GM12891 (cell line): ENCODE measurements around the gene RASA3.

ENCODE experiments used
- POLR2A ChIP-seq: IDR thresholded peaks from 2 replicates; pipeline ENCODE4 v1.6.1; 2011; ENCODE audit warnings: low read depth, low read length, control low read depth
- POLR2AphosphoS5 ChIP-seq: IDR thresholded peaks from 2 replicates; pipeline ENCODE4 v1.6.1; 2011; ENCODE audit warnings: low read depth, low read length, control low read depth
- TAF1 ChIP-seq: IDR thresholded peaks from 2 replicates; pipeline ENCODE4 v1.6.1; 2011; ENCODE audit warnings: low read depth, low read length, control low read depth

DNA sequence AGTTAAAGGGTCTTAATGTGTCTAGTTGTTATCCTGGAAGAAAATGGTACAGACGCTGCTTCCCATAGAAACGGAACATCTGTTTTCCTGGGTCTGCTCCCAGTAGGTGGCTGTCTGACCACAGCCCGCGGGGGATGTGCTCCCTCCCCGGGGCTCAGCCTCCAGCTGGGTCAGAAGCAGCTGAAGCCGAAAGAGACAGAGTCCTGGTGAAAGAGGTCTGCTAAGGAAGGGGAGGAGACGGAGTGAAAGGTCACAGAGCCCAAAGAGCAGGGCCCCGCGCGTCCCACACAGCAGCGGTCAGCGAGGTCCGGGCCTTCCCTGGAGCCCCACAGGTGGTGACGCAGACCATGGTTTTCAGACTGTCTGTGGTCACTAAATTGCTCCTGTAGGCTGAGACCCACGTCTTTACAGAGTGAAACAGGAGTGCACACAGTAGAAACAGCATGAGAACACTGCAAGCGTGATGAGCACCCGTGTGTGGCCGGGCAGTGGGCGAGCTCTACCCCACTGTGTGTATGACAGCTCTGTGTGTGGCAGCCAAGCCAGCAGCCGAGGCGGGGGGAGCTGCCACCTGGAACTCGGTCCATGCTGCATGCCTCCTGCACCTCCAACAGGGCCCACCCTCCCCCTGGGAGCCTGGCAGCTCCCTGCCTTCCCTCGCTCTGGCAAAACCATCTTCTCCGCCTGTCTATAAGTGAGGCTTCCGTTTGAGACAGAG, 106.5 kb downstream of the RASA3 start:
- TF ChIP-seq POLR2AphosphoS5, result no peak
- no peak for TF ChIP-seq TAF1
- no peak for TF ChIP-seq POLR2A
